NCI-H526 treated with DMSO at 0.1 percent for 48 hours (cell line): Measurements from ENCODE around the gene GCM1.
"Not testable (repeated sequence)": the region's sequence is repeated elsewhere in the genome, so short reads cannot be mapped to it uniquely, and the experiment has no call there.

Experiments
- DNase-seq: peaks from one replicate; lab custom pipeline; 2025; lab: John Stamatoyannopoulos, UW

The GCM1 gene, protein sequence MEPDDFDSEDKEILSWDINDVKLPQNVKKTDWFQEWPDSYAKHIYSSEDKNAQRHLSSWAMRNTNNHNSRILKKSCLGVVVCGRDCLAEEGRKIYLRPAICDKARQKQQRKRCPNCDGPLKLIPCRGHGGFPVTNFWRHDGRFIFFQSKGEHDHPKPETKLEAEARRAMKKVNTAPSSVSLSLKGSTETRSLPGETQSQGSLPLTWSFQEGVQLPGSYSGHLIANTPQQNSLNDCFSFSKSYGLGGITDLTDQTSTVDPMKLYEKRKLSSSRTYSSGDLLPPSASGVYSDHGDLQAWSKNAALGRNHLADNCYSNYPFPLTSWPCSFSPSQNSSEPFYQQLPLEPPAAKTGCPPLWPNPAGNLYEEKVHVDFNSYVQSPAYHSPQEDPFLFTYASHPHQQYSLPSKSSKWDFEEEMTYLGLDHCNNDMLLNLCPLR

DNA sequence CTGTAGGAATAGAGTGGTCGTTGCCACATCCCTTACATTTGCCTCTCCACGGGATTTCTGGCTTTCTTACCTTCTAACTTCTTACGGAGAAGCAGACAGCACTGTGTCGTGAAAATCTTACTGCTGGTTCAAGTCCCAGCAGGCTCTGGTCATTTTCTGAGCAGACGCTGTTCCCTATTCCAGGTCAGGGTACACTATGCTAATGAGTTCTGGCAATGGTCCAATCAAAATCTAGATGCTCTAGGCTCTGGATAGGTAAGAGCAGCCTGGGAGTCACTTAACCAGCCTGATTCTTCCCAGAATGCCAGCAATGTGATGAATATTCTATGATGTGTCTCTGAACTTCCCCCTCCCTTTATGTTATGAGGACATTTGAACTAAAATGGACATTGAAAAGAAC lies at the start of gene GCM1:
GCM1 (minus strand) TSS at position 158 of the 400 bp plus-strand sequence. CDS start 3,209 bp downstream, outside the sequence.
- DNase-seq: no peak

DNA sequence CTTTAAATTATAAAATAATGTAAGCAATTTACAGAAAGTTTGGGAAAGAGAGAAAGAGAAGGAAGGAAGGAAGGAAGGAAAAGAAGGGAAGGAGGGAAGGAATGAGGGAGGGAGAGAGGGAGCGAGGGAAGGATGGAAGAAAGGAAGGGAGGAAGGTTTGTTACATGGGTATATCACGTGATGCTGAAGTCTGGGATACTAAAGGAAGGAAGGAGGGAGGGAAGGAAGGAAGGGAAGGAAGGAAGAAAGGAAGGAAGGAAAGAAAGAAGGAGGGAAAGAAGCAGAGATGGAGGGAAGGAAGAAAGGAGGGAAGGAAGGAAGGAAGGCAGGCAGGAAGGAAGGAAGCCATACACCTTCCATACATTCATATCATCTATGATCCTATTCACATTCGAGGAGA lies 48.9 kb upstream of the GCM1 start:
- DNase-seq: no peak

DNA sequence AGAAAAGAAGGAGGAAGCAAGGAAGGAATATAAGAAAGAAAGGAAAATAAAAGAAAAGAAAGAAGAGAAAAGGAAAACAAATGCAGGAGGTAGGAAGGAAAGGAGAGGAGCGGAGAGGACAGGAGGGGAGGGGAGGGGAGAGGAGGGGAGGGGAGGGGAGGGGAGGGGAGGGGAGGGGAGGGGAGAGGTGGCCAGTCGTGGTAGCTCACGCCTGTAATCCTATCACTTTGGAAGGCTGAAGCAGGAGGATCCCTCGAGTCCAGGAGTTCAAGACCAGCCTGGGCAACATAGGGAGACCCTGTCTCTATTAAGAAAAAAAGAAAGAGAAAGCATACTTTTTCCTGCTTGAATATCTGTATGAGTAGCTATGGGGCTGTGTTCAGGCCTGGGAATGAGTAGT lies 46.4 kb upstream of the GCM1 start:
- no peak for DNase-seq

DNA sequence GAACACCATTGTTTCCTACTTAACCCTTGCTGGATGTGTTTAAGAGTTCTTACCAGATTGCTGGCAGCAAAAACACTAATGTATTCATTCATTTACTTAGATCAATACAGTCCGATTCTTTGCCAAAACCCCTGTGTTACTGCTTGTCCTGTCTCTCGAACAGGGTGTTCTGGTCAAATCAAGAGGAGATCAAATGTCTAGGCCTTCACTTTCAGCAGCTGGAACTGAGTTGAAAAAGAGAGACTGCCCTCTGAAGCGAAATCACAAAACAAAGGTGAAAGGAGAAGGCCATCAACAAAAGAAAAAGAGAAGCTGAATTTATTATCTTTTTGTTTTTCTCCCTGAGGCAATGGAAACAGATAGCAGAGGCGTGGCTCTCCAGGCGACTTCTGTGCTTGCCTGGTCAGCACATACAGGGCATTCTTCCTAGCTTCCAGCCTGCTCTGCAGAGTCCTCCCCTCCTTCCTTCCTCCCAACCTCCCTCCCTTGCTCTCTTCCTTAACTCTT lies 44.1 kb upstream of the GCM1 start:
- peak; percentile 42 for DNase-seq

DNA sequence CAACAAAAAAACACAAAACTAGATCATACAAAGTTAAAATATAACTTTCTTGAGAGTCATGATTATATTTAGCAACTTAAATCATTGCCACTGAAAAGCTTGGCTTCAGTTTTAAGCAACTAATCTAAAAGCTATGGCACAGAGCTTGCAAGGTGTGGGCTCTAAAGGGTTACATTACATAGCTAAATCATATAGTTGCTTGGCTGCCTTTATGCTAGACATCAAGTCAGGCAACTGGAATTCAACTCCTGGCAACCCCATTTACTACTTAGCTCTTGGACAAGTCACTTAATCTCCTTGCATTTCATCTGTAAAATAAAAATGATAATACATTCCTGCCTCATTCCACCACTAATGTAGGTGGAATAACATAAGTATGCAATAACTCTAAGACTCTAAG lies 40.9 kb upstream of the GCM1 start:
- DNase-seq: no peak

DNA sequence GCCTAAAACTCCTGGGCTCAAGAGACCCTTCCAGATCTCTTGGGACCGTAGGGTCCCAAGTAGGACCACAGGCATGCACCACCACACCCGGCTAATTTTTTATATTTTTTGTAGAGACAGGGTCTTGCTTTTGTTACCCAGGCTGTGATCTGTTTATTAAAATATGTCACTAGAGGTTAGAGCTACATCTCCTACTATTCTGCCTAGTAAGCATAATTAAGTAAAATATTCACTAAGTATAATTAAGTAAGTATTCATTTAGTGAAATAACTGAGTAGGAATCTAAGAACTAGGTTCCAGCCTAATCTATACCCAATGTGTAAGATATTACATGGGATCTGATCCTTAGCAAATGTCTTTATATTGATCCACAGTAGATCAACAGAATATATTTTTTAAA lies 40.2 kb upstream of the GCM1 start:
- DNase-seq: no peak

DNA sequence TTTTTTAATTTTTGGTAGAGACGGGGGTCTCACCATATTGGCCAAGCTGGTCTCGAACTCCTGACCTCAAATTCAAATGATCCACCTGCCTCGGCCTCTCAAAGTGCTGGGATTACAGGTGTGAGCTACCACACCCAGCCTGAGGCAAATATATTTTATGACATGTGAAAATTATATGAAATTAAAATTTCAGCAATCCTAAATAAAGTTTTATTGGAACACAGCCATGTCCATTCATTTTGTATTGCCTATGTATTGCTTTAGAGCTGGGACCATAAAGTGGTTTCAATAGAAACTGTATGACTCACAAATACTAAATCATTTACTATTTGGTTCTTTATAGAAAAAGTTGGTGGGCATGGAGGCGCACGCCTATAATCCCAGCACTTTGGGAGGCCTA lies 32.0 kb upstream of the GCM1 start:
- no peak for DNase-seq

DNA sequence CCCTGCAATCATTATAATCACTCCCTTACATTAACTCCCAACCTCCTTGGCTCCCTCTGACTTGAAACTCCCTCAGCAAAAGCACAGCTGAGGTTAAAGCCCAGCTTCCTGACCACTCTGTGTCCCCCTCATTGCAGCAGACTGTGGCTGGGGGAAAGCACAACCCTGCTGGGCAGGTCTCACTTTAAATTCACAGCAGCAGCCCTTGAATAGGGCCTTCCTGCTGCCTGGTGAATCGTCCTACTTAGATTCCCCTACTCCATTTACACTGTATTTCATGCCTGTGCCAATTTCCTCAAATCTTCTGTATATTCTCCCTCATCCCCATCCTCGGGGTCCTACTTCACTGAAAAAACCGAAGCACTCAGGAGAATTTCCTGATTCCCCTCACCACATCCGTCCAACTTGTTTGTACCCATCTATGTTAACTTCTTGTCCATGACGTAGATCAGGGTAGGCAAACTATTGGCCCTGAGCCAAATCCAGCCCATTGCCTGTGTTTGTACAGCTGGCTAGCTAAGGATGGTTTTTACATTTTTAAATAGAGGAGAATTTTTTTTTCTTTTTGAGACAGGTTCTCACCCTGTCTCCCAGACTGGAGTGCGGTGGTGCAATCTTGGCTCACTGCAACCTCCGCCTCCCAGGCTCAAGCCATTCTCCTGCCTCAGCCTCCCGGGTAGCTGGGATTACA lies 31.5 kb upstream of the GCM1 start:
- peak; percentile 17 for DNase-seq

DNA sequence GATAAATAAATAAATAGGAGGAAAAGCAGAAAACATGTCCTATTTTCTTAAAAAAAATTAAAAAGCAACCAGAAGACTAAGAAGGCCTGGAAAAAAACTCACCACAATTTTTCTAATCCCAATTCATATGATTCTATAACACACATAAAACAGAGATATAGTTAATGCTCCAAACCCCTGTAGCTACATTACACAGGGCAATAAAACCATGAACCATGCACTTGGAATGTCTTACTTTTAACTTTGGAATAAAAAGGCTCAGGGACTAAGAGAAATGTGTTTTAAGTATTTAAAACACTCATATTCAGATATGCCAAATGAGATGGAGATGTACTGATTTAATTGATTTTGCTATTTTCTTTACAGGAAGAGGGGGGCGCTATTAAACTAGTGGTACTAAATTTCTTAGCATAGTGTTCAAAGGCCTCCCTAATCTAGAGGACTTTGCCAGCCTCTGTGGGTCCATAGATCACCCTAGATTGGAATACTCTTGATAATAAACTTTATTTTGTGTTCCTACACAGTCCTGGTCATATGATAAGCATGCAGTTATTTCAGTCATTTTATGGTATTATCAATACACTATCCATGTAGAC lies 30.3 kb upstream of the GCM1 start:
- DNase-seq: no peak

DNA sequence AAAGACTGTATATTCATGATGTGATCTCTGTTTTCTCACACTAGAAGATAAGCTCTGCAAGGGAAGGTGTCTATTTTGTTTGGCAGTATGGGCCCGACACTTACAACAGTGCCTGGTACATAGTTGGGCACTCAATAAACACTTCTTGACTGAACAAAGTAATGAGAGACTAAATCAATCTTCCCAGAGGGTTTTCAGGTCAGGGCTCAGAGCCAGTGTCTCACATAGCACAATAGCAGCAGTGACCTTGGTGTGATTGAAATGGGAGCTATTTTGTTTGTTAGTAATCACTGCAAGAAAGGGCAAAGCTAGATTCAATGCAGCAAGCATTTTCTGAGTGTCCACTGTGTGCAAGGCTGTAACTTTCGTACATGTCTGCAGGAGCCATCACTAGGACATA lies 26.4 kb upstream of the GCM1 start:
- DNase-seq: no peak

DNA sequence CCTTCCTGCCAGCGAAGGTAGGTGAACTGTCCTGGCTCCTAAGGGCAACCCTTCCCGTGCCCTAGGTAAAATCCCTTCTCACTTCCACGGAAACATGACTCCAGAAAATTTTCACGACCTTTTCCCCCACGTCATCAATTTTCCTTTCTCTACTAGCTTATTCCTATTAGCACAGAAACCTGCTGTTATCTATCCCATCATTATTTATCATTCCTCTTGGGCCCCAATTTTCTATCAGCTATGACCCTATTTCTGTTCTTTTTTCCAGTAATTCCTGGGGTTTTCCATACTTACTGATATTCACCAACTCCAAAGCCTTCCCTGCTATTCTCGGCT lies 23.8 kb upstream of the GCM1 start:
- no peak for DNase-seq

DNA sequence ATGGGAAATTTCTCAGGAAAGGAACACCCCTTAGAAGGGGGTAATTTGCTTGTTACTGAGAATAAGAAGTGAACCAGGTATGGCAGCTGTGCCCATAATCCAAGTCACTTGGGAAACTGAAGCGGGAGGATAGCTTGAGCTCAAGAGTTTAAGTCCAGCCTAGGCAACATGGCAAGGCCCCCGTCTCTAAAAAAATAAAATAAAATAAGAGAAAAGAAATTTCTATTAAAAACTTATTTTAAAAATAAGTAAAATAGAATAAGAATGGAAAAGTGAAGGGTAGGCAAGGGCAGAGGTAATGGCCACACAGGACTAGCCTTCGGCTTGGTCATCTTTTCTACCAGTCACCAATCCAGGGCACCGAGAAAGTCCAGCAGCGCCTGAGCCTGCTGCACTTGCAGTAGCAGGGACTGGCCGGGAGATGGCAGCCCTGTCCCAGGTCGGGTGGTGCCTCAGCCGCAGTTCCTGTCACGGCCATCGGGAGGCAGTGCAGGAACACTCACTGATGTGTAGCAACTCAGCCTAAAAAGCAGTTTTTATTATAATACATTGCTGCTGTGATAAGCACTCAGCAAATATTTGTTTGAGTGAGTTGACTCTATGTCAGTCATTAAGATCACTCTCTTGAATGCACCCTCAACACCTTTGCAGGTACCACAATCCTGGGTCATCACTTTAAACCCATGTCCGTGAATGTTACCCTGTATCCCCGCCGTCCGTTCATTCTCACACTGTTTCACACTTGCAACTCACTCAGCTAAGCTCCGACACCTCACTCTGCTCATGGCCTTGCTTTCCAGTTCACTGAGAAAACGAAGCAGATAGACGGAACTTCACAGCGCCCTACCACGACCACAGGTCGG lies 23.2 kb upstream of the GCM1 start:
- peak; percentile 71 for DNase-seq

DNA sequence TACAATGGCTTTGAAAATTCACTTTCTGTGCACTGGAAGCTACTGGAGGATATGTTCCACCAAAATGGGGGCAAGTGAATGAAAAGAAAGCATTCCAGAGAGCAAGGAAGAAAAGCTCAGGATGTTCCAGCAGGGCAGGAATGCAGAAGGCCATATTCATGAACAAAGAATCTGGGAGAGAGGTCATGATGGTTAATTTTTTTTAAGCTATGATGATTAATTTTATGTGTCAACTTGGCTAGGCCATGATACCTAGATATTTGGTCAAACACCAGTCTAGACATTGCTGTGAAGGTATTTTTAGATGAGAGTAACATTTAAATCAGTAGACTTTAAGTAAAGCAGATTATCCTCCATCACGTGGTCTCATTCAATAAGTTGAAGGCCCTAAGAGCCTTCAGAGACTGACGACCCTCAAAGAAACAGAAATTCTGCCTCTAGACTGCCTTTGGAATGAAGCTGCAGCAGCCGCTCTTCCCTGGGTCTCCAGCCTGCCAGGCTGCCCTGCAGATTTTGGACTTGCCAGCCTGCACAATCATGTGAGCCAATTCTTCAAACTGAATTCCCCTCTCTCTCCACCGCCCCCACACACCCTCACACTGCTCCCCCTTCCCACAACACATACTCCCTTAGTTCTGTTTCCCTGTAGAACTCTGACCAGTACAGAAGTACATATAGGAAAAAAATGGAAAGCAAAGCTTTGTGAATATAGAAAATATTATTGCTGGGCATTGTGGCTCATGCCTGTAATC lies 20.1 kb upstream of the GCM1 start:
- no peak for DNase-seq

DNA sequence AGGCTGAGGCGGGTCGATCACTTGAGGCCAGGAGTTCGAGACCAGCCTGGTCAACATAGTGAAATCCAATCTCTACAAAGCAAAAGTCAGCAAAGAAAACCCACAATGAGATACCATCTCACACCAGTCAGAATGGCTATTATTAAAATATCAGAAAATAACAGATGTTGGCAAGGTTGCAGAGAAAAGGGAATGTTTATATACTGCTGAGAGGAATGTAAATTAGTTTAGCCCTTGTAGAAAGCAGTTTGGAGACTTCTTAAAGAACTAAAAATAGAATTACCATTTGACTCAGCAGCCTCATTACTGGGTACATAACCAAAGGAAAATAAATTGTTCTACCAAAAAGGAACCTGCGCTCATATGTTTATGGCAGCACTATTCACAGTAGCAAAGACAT lies 16.7 kb upstream of the GCM1 start:
- no peak for DNase-seq

DNA sequence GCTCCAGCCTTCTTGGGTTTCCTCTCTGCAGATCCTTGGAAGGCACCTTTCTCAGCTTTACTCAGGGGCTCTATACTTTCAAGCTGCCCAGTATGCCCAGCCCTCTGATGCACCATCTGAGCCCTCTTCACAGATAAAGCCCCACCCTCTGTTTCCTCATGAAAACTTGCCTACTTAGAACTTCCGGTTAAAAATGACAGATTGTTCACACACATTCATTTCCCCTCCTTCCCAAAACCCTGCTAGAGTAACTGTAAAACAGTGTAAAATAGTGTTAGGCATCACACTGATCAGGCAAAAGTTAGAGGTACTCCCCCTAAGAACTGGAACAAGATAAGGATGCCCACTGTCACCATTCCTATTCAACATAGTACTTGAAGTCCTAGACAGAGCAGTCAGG lies 14.0 kb upstream of the GCM1 start:
- no peak for DNase-seq

DNA sequence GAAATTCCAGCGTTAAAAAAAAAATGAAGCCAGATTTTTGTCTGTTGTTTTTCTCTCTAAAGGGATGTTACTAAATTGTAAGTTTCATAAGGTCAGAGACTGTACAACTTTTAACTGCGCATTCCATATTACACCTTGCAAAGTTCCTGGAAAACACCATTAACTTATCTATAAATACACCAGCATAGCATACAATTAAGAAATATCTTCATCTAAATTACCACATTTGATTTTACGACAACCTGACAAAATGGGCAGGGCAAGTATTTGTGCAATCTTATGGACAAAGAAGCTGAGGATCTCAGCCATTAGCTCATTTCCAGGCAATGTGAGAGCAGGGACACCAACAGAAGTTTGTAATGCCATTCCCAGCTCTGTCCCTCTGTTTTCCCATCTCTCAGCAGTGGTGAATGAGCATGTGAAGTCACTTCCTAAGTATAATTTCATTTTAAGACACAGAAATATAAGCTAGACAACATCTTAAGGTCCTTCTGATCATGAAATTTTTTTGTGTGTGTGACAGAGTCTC lies 12.9 kb upstream of the GCM1 start:
- no peak for DNase-seq

DNA sequence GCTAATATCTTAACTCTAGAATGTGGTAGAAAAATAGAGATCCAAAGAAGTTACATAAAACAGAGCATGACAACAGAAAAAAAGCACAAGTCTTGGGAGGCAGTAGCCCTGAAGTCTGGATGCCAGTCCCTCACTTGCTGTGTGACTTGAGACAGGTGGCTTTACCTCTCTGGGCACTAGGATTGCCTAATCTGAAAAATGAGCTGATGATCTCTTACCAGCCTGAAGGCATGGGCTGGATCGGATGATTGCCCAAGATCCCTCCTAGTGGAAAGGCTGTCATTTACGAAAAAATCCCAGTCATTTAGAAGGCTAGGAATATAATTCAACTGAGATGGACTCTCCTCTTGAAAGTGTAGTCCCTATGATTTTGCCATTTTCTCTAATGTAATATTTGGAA lies 10.9 kb upstream of the GCM1 start:
- no peak for DNase-seq

DNA sequence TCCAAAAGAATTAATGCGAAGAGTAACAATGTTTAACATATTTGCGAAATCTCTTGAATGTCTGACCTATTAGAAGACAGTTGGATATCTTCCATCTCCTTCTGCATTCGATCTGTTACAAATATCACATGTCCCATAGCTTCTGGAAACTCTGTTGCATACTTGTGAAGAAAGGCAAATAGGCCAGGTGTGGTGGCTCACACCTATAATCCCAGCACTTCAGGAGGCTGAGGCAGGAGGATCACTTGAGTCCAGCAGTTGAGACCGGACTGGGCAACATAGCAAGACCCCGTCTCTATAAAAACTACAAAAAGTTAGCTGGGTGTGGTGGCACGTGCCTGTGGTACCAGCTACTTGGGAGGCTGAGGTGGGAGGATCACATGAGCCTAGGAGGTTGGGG lies 9.4 kb upstream of the GCM1 start:
- DNase-seq: not testable (repeated sequence)

DNA sequence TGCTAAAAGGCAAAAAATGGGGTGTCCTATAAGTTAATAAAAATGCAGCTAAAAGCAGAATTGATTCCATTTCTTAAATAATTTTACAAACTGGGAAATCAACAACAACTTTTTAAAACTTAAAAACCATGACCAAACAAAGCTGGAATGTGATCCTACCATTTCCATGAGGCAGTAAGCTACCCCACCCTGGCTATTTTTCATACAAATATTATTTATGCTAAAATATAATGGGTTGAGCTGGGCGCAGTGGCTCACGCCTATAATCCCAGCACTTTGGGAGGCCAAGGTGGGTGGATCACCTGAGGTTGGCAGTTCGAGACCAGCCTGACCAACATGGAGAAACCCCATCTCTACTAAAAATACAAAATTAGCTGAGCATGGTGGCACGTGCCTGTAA lies 6.6 kb upstream of the GCM1 start:
- DNase-seq: not testable (repeated sequence)

DNA sequence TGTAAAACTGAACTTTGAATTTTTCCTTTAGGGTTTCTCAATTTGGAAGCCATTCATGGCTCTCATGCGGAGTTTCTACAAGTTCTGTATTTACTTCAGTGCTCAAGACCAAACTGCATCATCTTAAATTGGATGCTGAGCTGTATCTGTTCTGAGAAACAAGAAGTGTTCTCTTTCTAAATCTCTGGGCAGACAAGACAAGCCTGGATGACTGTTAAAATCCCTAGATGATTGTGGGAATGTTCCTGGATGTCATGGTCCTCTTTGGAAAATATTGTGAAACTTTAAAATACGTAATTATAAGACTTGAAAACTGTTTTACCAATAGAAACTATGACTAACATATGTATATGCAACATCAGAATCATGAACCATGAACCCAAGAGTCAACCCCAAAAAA lies 6.2 kb upstream of the GCM1 start:
- DNase-seq: no peak

DNA sequence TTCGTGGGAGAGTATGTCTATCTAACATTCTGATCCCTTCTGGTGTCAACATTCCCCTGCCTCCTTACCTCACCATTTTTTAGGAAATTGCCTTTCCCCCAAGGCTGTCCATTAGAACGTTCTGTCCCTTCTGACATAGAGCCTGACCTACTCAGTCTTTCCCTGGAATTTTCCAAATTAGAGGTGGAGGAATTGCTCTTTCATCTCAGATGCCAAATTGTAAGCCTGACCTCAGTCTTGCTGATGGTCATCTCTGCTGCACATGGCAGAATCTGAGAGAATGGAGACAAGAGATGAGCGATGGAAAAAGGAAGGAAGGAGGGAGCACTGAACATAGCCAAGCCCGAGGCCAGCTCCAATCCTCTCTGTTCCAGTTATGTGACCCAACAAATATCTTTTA lies 5.4 kb upstream of the GCM1 start:
- DNase-seq: no peak
